Limb (tissue), 2 donors: ENCODE data around the gene PTPN9.
"Not testable (repeated sequence)": the region's sequence is repeated elsewhere in the genome, so short reads cannot be mapped to it uniquely, and the experiment has no call there.

ENCODE experiments used
- DNase-seq, 2 donors: peaks; one replicate each; pipeline ENCODE4 v3.0.0-alpha.2; 2016; ENCODE audit errors: extremely low spot score in 2 of 2

Gene PTPN9

GRCh38 chr15:75454471-75455378, 124.4 kb downstream of the PTPN9 start:
- DNase-seq, result peak; percentile 12 to 91

- DNase-seq, result peak; percentile 97 to 100
These were observed 125.2 kb downstream of the PTPN9 start for GRCh38 chr15:75453703-75454470.

GRCh38 chr15:75452865-75453702, 126.0 kb downstream of the PTPN9 start:
- peak; percentile 27 to 73 for DNase-seq

DNA sequence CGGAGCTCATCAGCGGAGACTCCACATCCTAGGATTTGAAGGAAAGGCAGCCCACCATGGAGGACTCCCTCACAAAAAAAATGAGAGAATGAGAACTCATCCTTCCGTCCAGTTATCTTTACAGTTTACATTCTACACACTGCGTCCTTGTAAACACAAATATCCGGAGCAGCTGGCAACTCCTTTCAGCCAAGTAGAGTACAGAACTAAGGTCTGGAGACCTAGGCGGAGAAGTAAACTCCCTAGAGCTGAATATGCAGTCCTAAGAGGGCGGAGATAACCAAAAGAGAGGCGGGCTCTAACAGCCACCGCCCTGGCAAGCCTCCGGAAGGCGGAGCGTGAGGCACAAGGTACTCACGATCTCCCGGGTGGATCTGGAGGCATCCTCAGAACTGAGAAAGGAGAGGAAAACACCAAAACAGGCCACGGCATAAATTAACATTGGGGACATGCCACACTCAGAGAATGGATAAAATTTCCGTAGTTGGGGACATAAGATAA, 126.7 kb downstream of the PTPN9 start:
- peak; percentile 81 to 82 for DNase-seq

- peak; percentile 99 for DNase-seq
These were observed 127.3 kb downstream of the PTPN9 start, which contains the start of gene SIN3A for GRCh38 chr15:75451674-75452363. Gene SIN3A, minus strand, starts transcription at chr15:75451690. Its CDS starts 21,315 bp downstream, at chr15:75430375.

- DNase-seq, result no peak
These were observed 127.9 kb downstream of the PTPN9 start for GRCh38 chr15:75451202-75451673.

- DNase-seq, result peak; percentile 96 to 98
These were observed 128.6 kb downstream of the PTPN9 start for GRCh38 chr15:75450307-75451201.

DNA sequence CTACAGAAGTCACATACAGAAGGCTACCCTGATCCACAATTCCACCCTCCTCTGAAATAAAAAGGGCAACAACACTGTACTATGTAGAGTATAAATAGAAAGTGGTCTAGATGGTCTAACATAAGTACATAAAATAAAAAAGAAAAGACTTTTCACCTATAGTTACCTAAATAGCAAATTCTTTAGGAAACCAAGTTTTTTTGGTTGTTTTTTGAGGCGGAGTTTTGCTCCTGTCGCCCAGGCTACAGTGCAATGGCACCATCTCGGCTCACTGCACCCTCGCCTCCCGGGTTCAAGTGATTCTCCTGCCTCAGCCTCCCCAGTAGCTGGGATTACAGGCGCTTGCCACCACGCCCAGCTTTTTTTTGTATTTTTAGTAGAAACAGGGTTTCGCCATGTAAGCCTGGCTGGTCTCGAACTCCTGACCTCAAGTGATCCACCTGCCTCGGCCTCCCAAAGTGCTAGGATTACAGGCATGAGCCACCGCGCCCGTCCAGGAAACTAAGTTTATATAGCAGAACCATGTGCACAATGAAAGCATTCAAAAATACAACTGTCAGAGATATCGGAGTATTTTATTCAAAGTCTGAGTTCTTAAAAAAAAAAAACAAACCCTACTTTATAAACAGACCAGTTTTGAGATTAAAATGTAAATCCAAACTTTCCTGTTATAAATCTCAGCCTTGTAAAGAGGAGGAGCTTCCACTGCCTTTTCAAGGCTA, 129.4 kb downstream of the PTPN9 start:
- DNase-seq, result no peak

DNA sequence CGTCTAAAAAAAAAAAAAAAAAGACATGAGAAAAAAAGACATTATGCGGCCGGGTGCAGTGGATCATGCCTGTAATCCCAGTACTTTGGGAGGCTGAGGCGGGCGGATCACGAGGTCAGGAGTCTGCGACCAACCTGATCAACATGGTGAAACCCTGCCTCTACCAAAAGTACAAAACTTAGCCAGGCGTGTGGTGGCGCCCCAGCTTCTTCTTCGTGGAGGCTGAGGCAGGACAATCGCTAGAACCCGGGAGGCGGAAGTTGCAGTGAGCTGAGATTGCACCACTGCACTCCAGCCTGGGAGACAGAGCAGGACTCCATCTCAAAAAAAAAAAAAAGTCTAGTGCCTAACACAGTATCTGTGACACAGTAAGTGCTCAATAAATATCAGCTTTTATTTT, 130.9 kb downstream of the PTPN9 start:
- DNase-seq, result not testable (repeated sequence)

GRCh38 chr15:75446151-75446550, 133.0 kb downstream of the PTPN9 start:
- no peak for DNase-seq

DNA sequence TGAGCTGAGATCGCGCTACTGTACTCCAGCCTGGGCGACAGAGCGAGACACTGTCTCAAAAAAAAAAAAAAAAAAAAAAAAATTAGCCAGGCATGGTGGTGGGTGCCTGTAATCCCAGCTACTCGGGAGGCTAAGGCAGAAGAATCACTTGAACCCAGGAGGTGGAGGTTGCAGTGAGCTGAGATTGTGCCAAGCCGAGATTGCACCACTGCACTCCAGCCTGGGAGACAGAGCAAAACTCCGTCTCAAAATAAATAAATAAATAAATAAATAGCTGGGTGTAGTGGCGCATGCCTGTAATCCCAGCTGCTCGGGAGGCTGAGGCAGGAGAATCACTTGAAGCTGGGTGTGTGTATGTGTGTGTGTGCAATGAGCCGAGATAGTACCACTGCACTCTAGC, 133.8 kb downstream of the PTPN9 start:
- DNase-seq, result not testable (repeated sequence)

- DNase-seq, result not testable (repeated sequence)
These were observed 135.1 kb downstream of the PTPN9 start for GRCh38 chr15:75443972-75444453.

- no peak for DNase-seq
These were observed 141.4 kb downstream of the PTPN9 start for GRCh38 chr15:75437721-75438120.

GRCh38 chr15:75436881-75437280, 142.2 kb downstream of the PTPN9 start:
- no peak for DNase-seq

DNA sequence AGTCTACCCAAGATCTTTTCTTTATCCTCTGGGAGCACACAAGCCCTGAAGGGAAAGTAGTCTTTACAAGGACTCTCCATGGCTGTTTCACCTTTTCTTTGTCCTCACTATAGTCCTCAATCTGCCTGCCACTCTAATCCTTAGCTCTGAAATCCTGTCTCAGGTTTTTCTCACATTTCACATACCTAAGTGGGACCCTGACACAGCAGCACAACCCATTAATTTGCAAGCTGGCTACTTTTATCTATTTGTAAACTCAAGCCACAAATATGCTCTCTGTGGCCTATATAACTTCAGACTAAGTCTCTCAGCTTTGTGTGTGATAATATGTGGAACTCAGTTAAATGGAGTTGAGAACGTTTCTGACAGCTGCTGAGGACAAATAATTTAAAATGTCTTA, 147.4 kb downstream of the PTPN9 start:
- no peak for DNase-seq

GRCh38 chr15:75431270-75431669, 147.8 kb downstream of the PTPN9 start:
- DNase-seq, result no peak

DNA sequence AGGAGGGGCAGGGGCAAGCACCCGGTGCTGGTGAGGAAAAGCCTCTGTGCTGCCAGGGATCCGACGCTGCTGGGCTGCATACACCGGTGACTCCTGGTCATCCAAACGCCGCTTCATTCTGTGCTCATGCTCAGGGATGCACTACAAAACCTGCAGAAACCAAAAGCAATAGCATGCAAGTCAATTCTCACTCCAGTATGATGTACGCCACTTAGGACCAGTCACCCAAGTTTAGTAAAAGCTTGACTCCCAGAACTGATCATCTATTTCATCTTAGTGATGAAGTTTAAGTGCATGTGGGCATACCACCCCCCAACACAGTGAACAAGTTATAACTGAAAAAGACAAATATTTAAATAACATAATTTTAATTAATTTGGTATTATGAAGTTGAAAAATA, 148.9 kb downstream of the PTPN9 start:
- DNase-seq, result no peak

DNA sequence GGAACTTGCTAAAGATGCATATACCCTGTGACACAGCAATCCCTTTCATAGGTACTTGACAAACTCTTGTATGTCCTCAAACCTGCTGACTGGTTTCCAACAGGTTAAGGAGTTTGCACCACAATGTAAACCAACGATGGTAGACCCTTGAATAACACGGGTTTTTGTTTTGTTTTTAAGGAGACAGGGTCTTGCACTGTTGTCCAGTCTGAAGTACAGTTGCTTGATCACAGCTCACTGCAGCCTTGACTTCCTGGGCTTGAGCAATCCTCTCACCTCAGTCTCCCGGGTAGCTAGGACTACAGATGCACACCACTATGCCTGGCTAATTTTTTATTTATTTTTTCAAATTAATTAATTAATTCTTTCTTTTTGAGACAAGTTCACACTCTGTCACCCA, 151.0 kb downstream of the PTPN9 start:
- DNase-seq, result no peak
